HG03520 (cell line): Measurements from ENCODE around the gene ALMS1.
A peak's percentile ranks its signal among the peaks of the same experiment; 100 is the strongest.
"Not testable (repeated sequence)": the region's sequence is repeated elsewhere in the genome, so short reads cannot be mapped to it uniquely, and the experiment has no call there.

Experiments
- ATAC-seq: cut with Tn5 transposase; IDR thresholded peaks from one replicate; pipeline ENCODE4 v1.9.1; 2021; ENCODE audit warnings: mild to moderate bottlenecking, moderate library complexity; ENCODE audit not compliant: unreplicated experiment

Gene ALMS1

GRCh38 chr2:73385504-73386341 lies at the start of gene ALMS1:
Gene ALMS1 (plus strand): TSS chr2:73385836. CDS start chr2:73385869, 33 bp downstream.
- ATAC-seq, result peak; percentile 89

GRCh38 chr2:73337828-73338227 lies 47.8 kb upstream of the ALMS1 start:
- ATAC-seq, result no peak

- ATAC-seq, result no peak
Measured at GRCh38 chr2:73339201-73339600, 46.4 kb upstream of the ALMS1 start.

- no peak for ATAC-seq
Measured at GRCh38 chr2:73341039-73341438, 44.6 kb upstream of the ALMS1 start.

- no peak for ATAC-seq
Measured at GRCh38 chr2:73343992-73344391, 41.6 kb upstream of the ALMS1 start.

- ATAC-seq, result not testable (repeated sequence)
Measured at GRCh38 chr2:73344747-73345146, 40.9 kb upstream of the ALMS1 start.

GRCh38 chr2:73350035-73350691 lies 35.5 kb upstream of the ALMS1 start:
- ATAC-seq, result no peak

- no peak for ATAC-seq
Measured at GRCh38 chr2:73356097-73356496, 29.5 kb upstream of the ALMS1 start.

GRCh38 chr2:73359915-73360697 lies 25.5 kb upstream of the ALMS1 start:
- no peak for ATAC-seq

- no peak for ATAC-seq
Measured at GRCh38 chr2:73366060-73366459, 19.6 kb upstream of the ALMS1 start.

- ATAC-seq, result no peak
Measured at GRCh38 chr2:73368781-73369180, 16.9 kb upstream of the ALMS1 start.

- no peak for ATAC-seq
Measured at GRCh38 chr2:73370348-73370747, 15.3 kb upstream of the ALMS1 start.

GRCh38 chr2:73373344-73373743 lies 12.3 kb upstream of the ALMS1 start:
- no peak for ATAC-seq

- ATAC-seq, result no peak
Measured at GRCh38 chr2:73374269-73374668, 11.4 kb upstream of the ALMS1 start.

- no peak for ATAC-seq
Measured at GRCh38 chr2:73376681-73377080, 9.0 kb upstream of the ALMS1 start.

GRCh38 chr2:73383036-73383435 lies 2.6 kb upstream of the ALMS1 start:
- no peak for ATAC-seq

GRCh38 chr2:73385123-73385503 lies 523 bp upstream of the ALMS1 start:
- no peak for ATAC-seq

GRCh38 chr2:73386342-73386868 lies 769 bp downstream of the ALMS1 start:
- ATAC-seq, result peak; percentile 6

GRCh38 chr2:73386894-73387636 lies 1.4 kb downstream of the ALMS1 start:
- no peak for ATAC-seq

- ATAC-seq, result no peak
Measured at GRCh38 chr2:73402386-73403103, 16.9 kb downstream of the ALMS1 start.
